PC-3 (cell line): ENCODE measurements around the gene AHCYL2. TPM values are rescaled to one million over a fixed set of nuclear protein-coding genes. Genes with fewer than 3 reads are reported as not detected.

Source experiments
- ATAC-seq: fragments of 200-7000 bp; cut with Tn5 transposase; 2 replicates; pipeline ENCODE4 v1.9.1; 2020; ENCODE audit warnings: mild to moderate bottlenecking, moderate library complexity
- BruUV-seq: library from RNA; stranded (reverse); fragments of 400-500 nt; replicated peaks from 2 replicates; lab custom pipeline; 2021; lab: Mats Ljungman, UMichigan
- CTCF ChIA-PET: fragments of 300-600 bp; sonication (Branson Sonifier 250); formaldehyde crosslinking; loops from one replicate; lab custom pipeline; 2022; ENCODE audit warnings: antibody characterized with exemption; lab: Charles Lee
- POLR2A ChIA-PET: fragments of 300-600 bp; sonication (Branson Sonifier 250); formaldehyde crosslinking; loops from one replicate; lab custom pipeline; 2022; ENCODE audit warnings: antibody characterized with exemption; ENCODE audit not compliant: unreplicated experiment; lab: Charles Lee
- DNase-seq: peaks from one replicate; pipeline ENCODE4 v3.0.0-alpha.2; 2015
- H2AFZ ChIP-seq: fragments of 300-600 bp; sonication (generic); 2 replicates; pipeline ENCODE4 v1.6.0; 2016; ENCODE audit warnings: antibody characterized with exemption, low read length
- H3F3A ChIP-seq: fragments of 300-600 bp; sonication (generic); one replicate; pipeline ENCODE4 v1.6.0; 2017; ENCODE audit warnings: antibody characterized with exemption, low read length, control low read depth, mild to moderate bottlenecking; ENCODE audit not compliant: unreplicated experiment
- H3K27ac ChIP-seq: fragments of 300-600 bp; sonication (generic); 2 replicates; pipeline ENCODE4 v1.5.1; 2016; ENCODE audit warnings: mild to moderate bottlenecking, low read length
- H3K27me3 ChIP-seq: fragments of 300-600 bp; sonication (generic); 2 replicates; pipeline ENCODE4 v1.6.1; 2016; ENCODE audit warnings: low read length, mixed read lengths
- H3K36me3 ChIP-seq: fragments of 300-600 bp; sonication (generic); 2 replicates; pipeline ENCODE4 v1.6.1; 2016; ENCODE audit warnings: low read depth, mixed run types, low read length, mixed read lengths
- H3K4me1 ChIP-seq: fragments of 300-600 bp; sonication (generic); 2 replicates; pipeline ENCODE4 v1.5.1; 2016; ENCODE audit warnings: low read length; ENCODE audit not compliant: insufficient read depth
- H3K4me2 ChIP-seq: fragments of 300-600 bp; sonication (generic); 2 replicates; pipeline ENCODE4 v1.6.0; 2016; ENCODE audit warnings: low read length
- H3K4me3 ChIP-seq: fragments of 300-600 bp; sonication (generic); 2 replicates; pipeline ENCODE4 v1.5.1; 2016; ENCODE audit warnings: mild to moderate bottlenecking, low read length, mixed read lengths
- H3K79me2 ChIP-seq: fragments of 300-600 bp; sonication (generic); 2 replicates; pipeline ENCODE4 v1.6.1; 2017; ENCODE audit warnings: low read length, mixed read lengths
- H3K9ac ChIP-seq: fragments of 300-600 bp; sonication (generic); 2 replicates; pipeline ENCODE4 v1.6.0; 2016; ENCODE audit warnings: mild to moderate bottlenecking, low read length
- H3K9me2 ChIP-seq: fragments of 300-600 bp; sonication (generic); replicated peaks from 2 replicates; pipeline ENCODE4 v1.6.1; 2016; ENCODE audit warnings: mixed run types, low read length, mixed read lengths
- H3K9me3 ChIP-seq: fragments of 300-600 bp; sonication (generic); 2 replicates; pipeline ENCODE4 v1.6.1; 2016; ENCODE audit warnings: low read length, mixed read lengths
- H4K20me1 ChIP-seq: fragments of 300-600 bp; sonication (generic); 2 replicates; pipeline ENCODE4 v1.6.1; 2016; ENCODE audit warnings: low read length, mixed read lengths
- EZH2 ChIP-seq: fragments of 300-600 bp; sonication (generic); IDR thresholded peaks from one replicate; pipeline ENCODE4 v1.6.1; 2017; ENCODE audit warnings: antibody characterized with exemption, mild to moderate bottlenecking, low read length; ENCODE audit not compliant: unreplicated experiment
- EZH2phosphoT487 ChIP-seq: fragments of 300-600 bp; sonication (generic); IDR thresholded peaks from 2 replicates; pipeline ENCODE4 v1.6.1; 2018; ENCODE audit warnings: mild to moderate bottlenecking, antibody characterized with exemption, low read length, borderline replicate concordance
- intact Hi-C: fragments of 100-400 bp; cut with micrococcal nuclease; formaldehyde crosslinking; loops from 2 replicates; pipeline ENCODE4 v1.9.0; 2023
- total RNA-seq: library from RNA; depleted of rRNA; stranded (reverse); fragments of >200 nt; gene quantifications from 2 replicates; pipeline ENCODE4 v1.2.3, GENCODE V29; 2014
- TF ChIP-seq, protein P1 (sequence below): fragments of 300-600 bp; sonication (generic); conservative IDR thresholded peaks from 2 replicates; pipeline ENCODE4 v1.5.1; 2017; ENCODE audit warnings: antibody characterized with exemption, low read depth, mild to moderate bottlenecking, low read length

AHCYL2 gene
- total RNA-seq, 1 experiment from 2014 or later = 9.2 TPM

DNA sequence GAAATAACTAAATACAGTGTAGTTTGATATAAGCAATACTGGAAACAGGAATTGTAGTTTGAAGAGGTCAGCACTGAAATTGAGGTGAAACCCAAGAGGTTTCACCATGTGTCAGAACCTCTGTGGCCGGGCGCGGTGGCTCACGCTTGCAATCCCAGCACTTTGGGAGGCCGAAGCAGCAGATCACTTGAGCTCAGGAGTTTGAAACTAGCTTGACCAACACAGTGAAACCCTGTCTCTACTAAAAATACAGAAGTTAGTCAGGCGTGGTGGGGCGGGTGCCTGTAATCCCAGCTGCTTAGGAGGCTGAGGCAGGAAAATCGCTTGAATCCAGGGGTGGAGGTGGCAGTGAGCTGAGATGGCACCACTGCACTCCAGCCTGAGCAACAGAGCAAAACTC is 13.7 kb downstream of the AHCYL2 start:
- no peak for DNase-seq
- Histone ChIP-seq H3F3A (no peaks in the 10 kb centered on the region), H3K36me3 (no peaks in the 10 kb centered on the region), H3K4me2 (no peak overlapping the region), H3K27me3 (no peaks in the 10 kb centered on the region), H4K20me1 (no peaks in the 10 kb centered on the region), H3K4me1 (no peaks in the 10 kb centered on the region), H3K9me2 (no peaks in the 10 kb centered on the region), H3K79me2 (no peaks in the 10 kb centered on the region), H3K4me3 (no peak overlapping the region), H3K9ac (no peak overlapping the region), H3K9me3 (no peaks in the 10 kb centered on the region), H3K27ac (no peak overlapping the region), H2AFZ (no peak overlapping the region)
- ATAC-seq = no peak
- intact Hi-C loops = no loop called here
- ChIA-PET CTCF (interaction anchor here (1.1 kb wide), 1 partner anchor 104 kb away, joined by 3 read pairs; no protein-coding TSS in a partner anchor), POLR2A (no interaction called here)
- TF ChIP-seq, protein P1, sequence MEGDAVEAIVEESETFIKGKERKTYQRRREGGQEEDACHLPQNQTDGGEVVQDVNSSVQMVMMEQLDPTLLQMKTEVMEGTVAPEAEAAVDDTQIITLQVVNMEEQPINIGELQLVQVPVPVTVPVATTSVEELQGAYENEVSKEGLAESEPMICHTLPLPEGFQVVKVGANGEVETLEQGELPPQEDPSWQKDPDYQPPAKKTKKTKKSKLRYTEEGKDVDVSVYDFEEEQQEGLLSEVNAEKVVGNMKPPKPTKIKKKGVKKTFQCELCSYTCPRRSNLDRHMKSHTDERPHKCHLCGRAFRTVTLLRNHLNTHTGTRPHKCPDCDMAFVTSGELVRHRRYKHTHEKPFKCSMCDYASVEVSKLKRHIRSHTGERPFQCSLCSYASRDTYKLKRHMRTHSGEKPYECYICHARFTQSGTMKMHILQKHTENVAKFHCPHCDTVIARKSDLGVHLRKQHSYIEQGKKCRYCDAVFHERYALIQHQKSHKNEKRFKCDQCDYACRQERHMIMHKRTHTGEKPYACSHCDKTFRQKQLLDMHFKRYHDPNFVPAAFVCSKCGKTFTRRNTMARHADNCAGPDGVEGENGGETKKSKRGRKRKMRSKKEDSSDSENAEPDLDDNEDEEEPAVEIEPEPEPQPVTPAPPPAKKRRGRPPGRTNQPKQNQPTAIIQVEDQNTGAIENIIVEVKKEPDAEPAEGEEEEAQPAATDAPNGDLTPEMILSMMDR = no peak
- no peak for TF ChIP-seq EZH2phosphoT487
- TF ChIP-seq EZH2 = no peak
- BruUV-seq = no TSS peak

GRCh38 chr7:129240119-129240820 is 15.4 kb downstream of the AHCYL2 start:
- H3K4me1 ChIP-seq = no peaks in the 10 kb centered on the region
- no peak overlapping the region for H3K4me3 ChIP-seq
- ATAC-seq = no peak
- no peak overlapping the region for H3K27ac ChIP-seq
- ChIA-PET CTCF (no interaction called here), POLR2A (no interaction called here)
- no peaks in the 10 kb centered on the region for H3K79me2 ChIP-seq
- H3K9me2 ChIP-seq = no peaks in the 10 kb centered on the region
- no peaks in the 10 kb centered on the region for H3K9me3 ChIP-seq
- H4K20me1 ChIP-seq = no peaks in the 10 kb centered on the region
- TF ChIP-seq EZH2 (no peak), EZH2phosphoT487 (no peak)
- TF ChIP-seq, protein P1 = no peak
- no peak overlapping the region for H3K9ac ChIP-seq
- H3K27me3 ChIP-seq = no peaks in the 10 kb centered on the region
- no TSS peak for BruUV-seq
- intact Hi-C loops = no loop called here
- H3K36me3 ChIP-seq = no peaks in the 10 kb centered on the region
- DNase-seq = no peak
- H3K4me2 ChIP-seq = no peak overlapping the region
- H2AFZ ChIP-seq = no peak overlapping the region
- no peaks in the 10 kb centered on the region for H3F3A ChIP-seq

GRCh38 chr7:129244220-129244619 is 19.4 kb downstream of the AHCYL2 start:
- Histone ChIP-seq H3K9ac (no peak overlapping the region), H3K4me1 (no peaks in the 10 kb centered on the region), H2AFZ (no peak overlapping the region), H3K4me2 (no peak overlapping the region), H3K79me2 (no peaks in the 10 kb centered on the region), H3K9me2 (no peaks in the 10 kb centered on the region), H3K4me3 (no peak overlapping the region), H3K27ac (no peak overlapping the region), H3K27me3 (no peaks in the 10 kb centered on the region), H4K20me1 (no peaks in the 10 kb centered on the region), H3K9me3 (no peaks in the 10 kb centered on the region), H3F3A (no peaks in the 10 kb centered on the region), H3K36me3 (no peaks in the 10 kb centered on the region)
- TF ChIP-seq EZH2 = no peak
- no peak for TF ChIP-seq EZH2phosphoT487
- TF ChIP-seq, protein P1 = no peak
- ATAC-seq (no peak), DNase-seq (no peak)
- ChIA-PET POLR2A (no interaction called here), CTCF (interaction anchor here (0.6 kb wide), 1 partner anchor 27 kb away, joined by 3 read pairs; no protein-coding TSS in a partner anchor)
- no TSS peak for BruUV-seq
- intact Hi-C loops = no loop called here
